ENCODE results near the gene ARAP3. TPM values are rescaled to one million over a fixed set of nuclear protein-coding genes. Genes with fewer than 3 reads are reported as not detected.

ARAP3 gene
- total RNA-seq, 1 experiment from 2014 or later, result 15.1 TPM

DNA sequence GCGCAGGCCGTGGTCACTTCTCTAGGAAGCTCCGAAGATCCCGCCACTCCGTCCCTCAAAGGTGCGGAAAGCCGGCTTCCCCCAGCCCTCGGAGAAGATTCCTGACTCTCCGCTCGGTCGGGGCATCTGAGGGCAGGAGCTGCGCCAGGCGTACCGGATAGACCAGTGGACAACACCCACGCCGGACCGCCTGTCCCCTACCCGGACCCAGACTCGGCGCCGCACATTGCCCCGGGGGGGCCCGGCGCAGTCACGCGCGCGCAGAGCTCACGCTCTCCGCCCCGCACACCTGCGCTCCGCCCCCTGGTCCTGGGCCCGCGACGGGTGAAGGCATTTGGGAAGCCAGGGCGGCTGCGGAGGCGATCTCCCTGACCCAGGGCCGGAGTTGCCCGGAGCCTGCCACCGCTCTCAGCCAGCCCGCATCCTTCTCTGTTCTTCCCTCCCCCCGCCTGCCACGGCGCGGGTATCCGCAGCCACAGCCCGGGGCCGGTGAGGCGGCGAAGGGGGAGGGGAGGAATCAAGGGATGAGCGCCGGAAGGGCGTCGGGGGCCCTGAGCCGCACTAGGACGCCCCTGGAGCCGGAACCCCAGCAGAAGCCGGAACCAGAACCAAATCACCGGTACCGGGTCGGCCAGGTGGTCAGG lies 44.8 kb downstream of the ARAP3 start:
- ATAC-seq (peak; percentile 58), DNase-seq (ENCODE audit: low read depth, low spot score) (no peak)
- H4K20me1 ChIP-seq (ENCODE audit: insufficient read depth), result no peaks in the 10 kb centered on the region
- TF ChIP-seq SP1 (IDR thresholded peaks at IDR 0.05; ENCODE audit: low read depth) (no peak), SRF (IDR thresholded peaks at IDR 0.05; ENCODE audit: low read depth) (no peak), EGR1 (IDR thresholded peaks at IDR 0.05; ENCODE audit: low read depth) (no peak), EZH2 (IDR thresholded peaks at IDR 0.05) (no peak), ZBTB33 (IDR thresholded peaks at IDR 0.05; ENCODE audit: extremely low read depth, insufficient replicate concordance, low read length) (no peak), POLR2A (IDR thresholded peaks at IDR 0.05; ENCODE audit: borderline replicate concordance, extremely low read depth, insufficient read depth, insufficient read length) (no peak), JUND (IDR thresholded peaks at IDR 0.05) (no peak), CBX3 (IDR thresholded peaks at IDR 0.05; ENCODE audit: low read depth) (no peak), TCF7L2 (IDR thresholded peaks at IDR 0.05; ENCODE audit: borderline replicate concordance, extremely low read depth, insufficient read depth, insufficient read length) (no peak)
- H3K4me2 ChIP-seq (ENCODE audit: low read length), result peak overlapping the region; percentile 98
- peaks cover 4 to 5% of the 10 kb centered on the region in 2 experiments; a peak in 1 of 4 replicates for H3K36me3 ChIP-seq (ENCODE audit: control insufficient read depth in 1 of 2, insufficient read depth in 2 of 2, low read length in 2 of 2)
- peaks cover 42% of the 10 kb centered on the region for H3K79me2 ChIP-seq (ENCODE audit: insufficient read depth, low read length)
- peak overlapping the region; percentile 78 to 96 for H3K4me3 ChIP-seq (replicated peaks in 1 of 2; ENCODE audit: low read depth in 1 of 2, low read length in 2 of 2)
- intact Hi-C loops (cut with micrococcal nuclease), result no loop called here
- ChIA-PET POLR2A (interaction anchor here (0.5 to 2.0 kb wide), 6 partner anchors 12 to 73 kb away, joined by 3 to 14 read pairs (median 6); partner anchors contain the start of genes DIAPH1 and FCHSD1), CTCF (interaction anchor here (1.0 to 3.5 kb wide), 7 partner anchors 18 to 324 kb away, joined by 3 to 35 read pairs (median 5); partner anchors contain the start of genes DIAPH1 and PCDHGA10), RAD21 (ENCODE audit: low non-redundant PET in 1 of 2, low total read pairs in 2 of 2, uncharacterized antibody in 2 of 2, unreplicated experiment in 2 of 2) (interaction anchor here (0.6 to 1.8 kb wide), 3 partner anchors 19 to 45 kb away, joined by 3 to 9 read pairs (median 4); partner anchors contain the start of gene DIAPH1 (in 2 of the 2))
- no peaks in the 10 kb centered on the region for H3K9me3 ChIP-seq (ENCODE audit: control insufficient read depth in 1 of 2, insufficient read depth in 1 of 2, low read depth in 1 of 2, low read length in 2 of 2)
- H3K9me2 ChIP-seq (ENCODE audit: insufficient read depth), result no peaks in the 10 kb centered on the region
- no peak overlapping the region for H2AFZ ChIP-seq (ENCODE audit: low read depth, low read length, poor library complexity, severe bottlenecking)
- no peaks in the 10 kb centered on the region for H3K27me3 ChIP-seq (ENCODE audit: insufficient read depth, low read length)
- TSS peak; percentile 40 for BruUV-seq (replicated peaks)
- H3K27ac ChIP-seq (ENCODE audit: low read depth, low read length), result peak overlapping the region; percentile 62
- H3K4me1 ChIP-seq (ENCODE audit: control insufficient read depth in 1 of 2, insufficient read depth in 2 of 2, low read length in 2 of 2), result peaks cover 10 to 36% of the 10 kb centered on the region in 2 experiments
- peak overlapping the region; percentile 76 for H3K9ac ChIP-seq (ENCODE audit: low read length)
